H1 (cell line): ENCODE measurements around the gene GPR85. TPM values are rescaled to one million over a fixed set of nuclear protein-coding genes. Genes with fewer than 3 reads are reported as not detected.

ENCODE experiments used
- EZH2 ChIP-seq: fragments of 200-600 bp; sonication (generic); IDR thresholded peaks from 2 replicates; pipeline ENCODE4 v1.7.1; 2012; ENCODE audit warnings: low read depth, mild to moderate bottlenecking, moderate library complexity, low read length, inconsistent platforms; ENCODE audit not compliant: severe bottlenecking
- POU5F1 ChIP-seq: IDR thresholded peaks from 2 replicates; pipeline ENCODE4 v1.6.1; 2011; ENCODE audit warnings: low read depth, mild to moderate bottlenecking, low read length, moderate library complexity
- SP1 ChIP-seq: IDR thresholded peaks from 2 replicates; pipeline ENCODE4 v1.6.1; 2011; ENCODE audit warnings: low read depth, low read length
- polyA plus RNA-seq, 7 experiments: library from polyadenylated mRNA; depleted of rRNA in 3 of 7; stranded (reverse) in 5 of 7; unstranded in 2 of 7; fragments of >200 nt in 5 of 7; fragments of 200-250 nt in 2 of 7; gene quantifications; 1 replicate in 5 of 7; 2 replicates in 1 of 7; 4 replicates in 1 of 7; pipeline versions ENCODE4 v1.2.1 to v1.2.3, GENCODE V29; 2011 to 2013; ENCODE audit warnings: missing spikeins in 2 of 7, mixed read lengths in 2 of 7
- total RNA-seq: library from RNA; stranded (reverse); fragmentation: NEBNext Ultra II Directional; extraction: Animal tissue kit (Norgen Biotek cat#: 25700); gene quantifications from 2 replicates; pipeline ENCODE4 v1.2.1, GENCODE V29; 2021
- TF ChIP-seq, protein P1 (sequence below): fragments of 300-600 bp; sonication (generic); IDR thresholded peaks from 2 replicates; pipeline ENCODE4 v1.7.1; 2012; ENCODE audit warnings: low read length, moderate library complexity, mild to moderate bottlenecking, inconsistent platforms; ENCODE audit not compliant: insufficient replicate concordance

The GPR85 gene
- total and polyA plus RNA-seq, 2 of the 8 experiments (the other 6 are each of a cell fraction or from before 2014, with no cell fraction given), result 0.11 to 0.20 TPM

GRCh38 chr7:113078331-113078730 lies 8.3 kb downstream of the GPR85 start (continued):
- TF ChIP-seq, protein P1, sequence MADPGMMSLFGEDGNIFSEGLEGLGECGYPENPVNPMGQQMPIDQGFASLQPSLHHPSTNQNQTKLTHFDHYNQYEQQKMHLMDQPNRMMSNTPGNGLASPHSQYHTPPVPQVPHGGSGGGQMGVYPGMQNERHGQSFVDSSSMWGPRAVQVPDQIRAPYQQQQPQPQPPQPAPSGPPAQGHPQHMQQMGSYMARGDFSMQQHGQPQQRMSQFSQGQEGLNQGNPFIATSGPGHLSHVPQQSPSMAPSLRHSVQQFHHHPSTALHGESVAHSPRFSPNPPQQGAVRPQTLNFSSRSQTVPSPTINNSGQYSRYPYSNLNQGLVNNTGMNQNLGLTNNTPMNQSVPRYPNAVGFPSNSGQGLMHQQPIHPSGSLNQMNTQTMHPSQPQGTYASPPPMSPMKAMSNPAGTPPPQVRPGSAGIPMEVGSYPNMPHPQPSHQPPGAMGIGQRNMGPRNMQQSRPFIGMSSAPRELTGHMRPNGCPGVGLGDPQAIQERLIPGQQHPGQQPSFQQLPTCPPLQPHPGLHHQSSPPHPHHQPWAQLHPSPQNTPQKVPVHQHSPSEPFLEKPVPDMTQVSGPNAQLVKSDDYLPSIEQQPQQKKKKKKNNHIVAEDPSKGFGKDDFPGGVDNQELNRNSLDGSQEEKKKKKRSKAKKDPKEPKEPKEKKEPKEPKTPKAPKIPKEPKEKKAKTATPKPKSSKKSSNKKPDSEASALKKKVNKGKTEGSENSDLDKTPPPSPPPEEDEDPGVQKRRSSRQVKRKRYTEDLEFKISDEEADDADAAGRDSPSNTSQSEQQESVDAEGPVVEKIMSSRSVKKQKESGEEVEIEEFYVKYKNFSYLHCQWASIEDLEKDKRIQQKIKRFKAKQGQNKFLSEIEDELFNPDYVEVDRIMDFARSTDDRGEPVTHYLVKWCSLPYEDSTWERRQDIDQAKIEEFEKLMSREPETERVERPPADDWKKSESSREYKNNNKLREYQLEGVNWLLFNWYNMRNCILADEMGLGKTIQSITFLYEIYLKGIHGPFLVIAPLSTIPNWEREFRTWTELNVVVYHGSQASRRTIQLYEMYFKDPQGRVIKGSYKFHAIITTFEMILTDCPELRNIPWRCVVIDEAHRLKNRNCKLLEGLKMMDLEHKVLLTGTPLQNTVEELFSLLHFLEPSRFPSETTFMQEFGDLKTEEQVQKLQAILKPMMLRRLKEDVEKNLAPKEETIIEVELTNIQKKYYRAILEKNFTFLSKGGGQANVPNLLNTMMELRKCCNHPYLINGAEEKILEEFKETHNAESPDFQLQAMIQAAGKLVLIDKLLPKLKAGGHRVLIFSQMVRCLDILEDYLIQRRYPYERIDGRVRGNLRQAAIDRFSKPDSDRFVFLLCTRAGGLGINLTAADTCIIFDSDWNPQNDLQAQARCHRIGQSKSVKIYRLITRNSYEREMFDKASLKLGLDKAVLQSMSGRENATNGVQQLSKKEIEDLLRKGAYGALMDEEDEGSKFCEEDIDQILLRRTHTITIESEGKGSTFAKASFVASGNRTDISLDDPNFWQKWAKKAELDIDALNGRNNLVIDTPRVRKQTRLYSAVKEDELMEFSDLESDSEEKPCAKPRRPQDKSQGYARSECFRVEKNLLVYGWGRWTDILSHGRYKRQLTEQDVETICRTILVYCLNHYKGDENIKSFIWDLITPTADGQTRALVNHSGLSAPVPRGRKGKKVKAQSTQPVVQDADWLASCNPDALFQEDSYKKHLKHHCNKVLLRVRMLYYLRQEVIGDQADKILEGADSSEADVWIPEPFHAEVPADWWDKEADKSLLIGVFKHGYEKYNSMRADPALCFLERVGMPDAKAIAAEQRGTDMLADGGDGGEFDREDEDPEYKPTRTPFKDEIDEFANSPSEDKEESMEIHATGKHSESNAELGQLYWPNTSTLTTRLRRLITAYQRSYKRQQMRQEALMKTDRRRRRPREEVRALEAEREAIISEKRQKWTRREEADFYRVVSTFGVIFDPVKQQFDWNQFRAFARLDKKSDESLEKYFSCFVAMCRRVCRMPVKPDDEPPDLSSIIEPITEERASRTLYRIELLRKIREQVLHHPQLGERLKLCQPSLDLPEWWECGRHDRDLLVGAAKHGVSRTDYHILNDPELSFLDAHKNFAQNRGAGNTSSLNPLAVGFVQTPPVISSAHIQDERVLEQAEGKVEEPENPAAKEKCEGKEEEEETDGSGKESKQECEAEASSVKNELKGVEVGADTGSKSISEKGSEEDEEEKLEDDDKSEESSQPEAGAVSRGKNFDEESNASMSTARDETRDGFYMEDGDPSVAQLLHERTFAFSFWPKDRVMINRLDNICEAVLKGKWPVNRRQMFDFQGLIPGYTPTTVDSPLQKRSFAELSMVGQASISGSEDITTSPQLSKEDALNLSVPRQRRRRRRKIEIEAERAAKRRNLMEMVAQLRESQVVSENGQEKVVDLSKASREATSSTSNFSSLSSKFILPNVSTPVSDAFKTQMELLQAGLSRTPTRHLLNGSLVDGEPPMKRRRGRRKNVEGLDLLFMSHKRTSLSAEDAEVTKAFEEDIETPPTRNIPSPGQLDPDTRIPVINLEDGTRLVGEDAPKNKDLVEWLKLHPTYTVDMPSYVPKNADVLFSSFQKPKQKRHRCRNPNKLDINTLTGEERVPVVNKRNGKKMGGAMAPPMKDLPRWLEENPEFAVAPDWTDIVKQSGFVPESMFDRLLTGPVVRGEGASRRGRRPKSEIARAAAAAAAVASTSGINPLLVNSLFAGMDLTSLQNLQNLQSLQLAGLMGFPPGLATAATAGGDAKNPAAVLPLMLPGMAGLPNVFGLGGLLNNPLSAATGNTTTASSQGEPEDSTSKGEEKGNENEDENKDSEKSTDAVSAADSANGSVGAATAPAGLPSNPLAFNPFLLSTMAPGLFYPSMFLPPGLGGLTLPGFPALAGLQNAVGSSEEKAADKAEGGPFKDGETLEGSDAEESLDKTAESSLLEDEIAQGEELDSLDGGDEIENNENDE, result no peak
- TF ChIP-seq POU5F1, result no peak
- no peak for TF ChIP-seq SP1
- no peak for TF ChIP-seq EZH2
